Smooth muscle cell (in vitro differentiated cells): ENCODE measurements around the gene SMPX. TPM values are rescaled to one million over a fixed set of nuclear protein-coding genes. Genes with fewer than 3 reads are reported as not detected.

ENCODE experiments used
- DNase-seq: peaks from one replicate; lab custom pipeline; 2025; ENCODE audit not compliant: unreplicated experiment; lab: John Stamatoyannopoulos, UW
- H2AFZ ChIP-seq: fragments of 200-600 bp; sonication (generic); 2 replicates; pipeline ENCODE4 v1.6.0; 2016; ENCODE audit warnings: antibody characterized with exemption, low read depth, mild to moderate bottlenecking
- H3F3A ChIP-seq: fragments of 200-600 bp; sonication (generic); 2 replicates; pipeline ENCODE4 v1.6.0; 2017; ENCODE audit warnings: antibody characterized with exemption, low read depth
- H3K27ac ChIP-seq: fragments of 200-600 bp; sonication (generic); 2 replicates; pipeline ENCODE4 v1.5.1; 2016; ENCODE audit warnings: low read depth, mild to moderate bottlenecking
- H3K27me3 ChIP-seq: fragments of 200-600 bp; sonication (generic); 2 replicates; pipeline ENCODE4 v1.6.1; 2016; ENCODE audit warnings: low read depth, mild to moderate bottlenecking
- H3K36me3 ChIP-seq: fragments of 200-600 bp; sonication (generic); 2 replicates; pipeline ENCODE4 v1.5.1; 2016; ENCODE audit warnings: low read depth
- H3K4me1 ChIP-seq: fragments of 200-600 bp; sonication (generic); 2 replicates; pipeline ENCODE4 v1.5.1; 2016; ENCODE audit warnings: low read depth
- H3K4me2 ChIP-seq: fragments of 200-600 bp; sonication (generic); 2 replicates; pipeline ENCODE4 v1.6.0; 2016; ENCODE audit warnings: mild to moderate bottlenecking
- H3K4me3 ChIP-seq: fragments of 200-600 bp; sonication (generic); 2 replicates; pipeline ENCODE4 v1.5.1; 2016; ENCODE audit warnings: mild to moderate bottlenecking
- H3K79me2 ChIP-seq: fragments of 200-600 bp; sonication (generic); 2 replicates; pipeline ENCODE4 v1.6.0; 2016; ENCODE audit warnings: low read depth, mild to moderate bottlenecking
- H3K9ac ChIP-seq: fragments of 200-600 bp; sonication (generic); 2 replicates; pipeline ENCODE4 v1.6.0; 2016; ENCODE audit warnings: low read depth
- H3K9me3 ChIP-seq: fragments of 200-600 bp; sonication (generic); replicated peaks from 2 replicates; pipeline ENCODE4 v1.5.1; 2016; ENCODE audit warnings: low read depth
- H4K20me1 ChIP-seq: fragments of 200-600 bp; sonication (generic); 2 replicates; pipeline ENCODE4 v1.6.0; 2016; ENCODE audit warnings: low read depth
- CTCF ChIP-seq: fragments of 200-600 bp; sonication (generic); IDR thresholded peaks from 2 replicates; pipeline ENCODE4 v1.5.1; 2017; ENCODE audit warnings: borderline replicate concordance, mild to moderate bottlenecking, antibody characterized with exemption; ENCODE audit not compliant: insufficient read depth, poor library complexity, severe bottlenecking
- WGBS: methylation state at CpG from one replicate; pipeline ENCODE4 v1.1.7; 2016; ENCODE audit warnings: low lambda C conversion rate; 5-methylcytosine and 5-hydroxymethylcytosine counted together
- polyA plus RNA-seq: library from polyadenylated mRNA; unstranded; fragments of >200 nt; fragmentation: Nextera tagmentation; extraction: Ambion mirVana; gene quantifications from 2 replicates; pipeline ENCODE4 v1.2.1, GENCODE V29; 2016
- total RNA-seq: library from RNA; depleted of rRNA; stranded (reverse); fragments of >200 nt; gene quantifications from 2 replicates; pipeline ENCODE4 v1.2.3, GENCODE V29; 2014

The SMPX gene
- total RNA-seq (not detected in 2 replicates), polyA plus RNA-seq (0.20 and 0.37 TPM in 2 replicates)

DNA sequence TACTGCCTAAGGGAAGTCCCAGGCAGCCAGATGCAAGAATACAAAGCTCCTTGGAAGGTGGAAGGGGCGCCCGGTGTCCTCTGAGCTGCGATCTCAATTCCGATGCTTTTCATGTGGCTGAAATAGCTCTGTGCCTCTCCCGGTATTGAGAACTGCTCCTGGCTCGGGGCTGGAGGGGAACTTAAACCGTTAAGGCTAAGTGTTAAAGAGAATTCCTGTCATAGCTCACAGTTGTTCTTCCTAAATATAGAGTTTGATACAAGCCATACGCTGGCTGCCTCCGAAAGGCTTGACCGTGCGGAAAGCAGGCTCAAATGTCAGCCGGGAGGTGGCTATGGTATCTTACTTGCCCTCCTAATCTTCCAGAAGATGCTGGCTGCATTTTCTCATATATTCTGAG is at the start of gene SMPX:
TSS of gene SMPX (minus strand) at position 157 of the 400 bp plus-strand sequence. CDS start 3,826 bp downstream, outside the sequence.
- no peaks in the 10 kb centered on the region for H3K36me3 ChIP-seq
- H3K27ac ChIP-seq = no peak within 1 kb of the TSS
- H3K9me3 ChIP-seq = no peaks in the 10 kb centered on the region
- no peaks in the 10 kb centered on the region for H3K79me2 ChIP-seq
- no peak within 1 kb of the TSS for H3K9ac ChIP-seq
- no peaks in the 10 kb centered on the region for H3F3A ChIP-seq
- no peaks in the 10 kb centered on the region for H3K27me3 ChIP-seq
- no peak within 1 kb of the TSS for H3K4me3 ChIP-seq
- H3K4me2 ChIP-seq = no peak within 1 kb of the TSS
- TF ChIP-seq CTCF = no peak
- 54% methylated on average over 12 of the region's 12 CpGs for WGBS
- H2AFZ ChIP-seq = no peak within 1 kb of the TSS
- DNase-seq = no peak
- H4K20me1 ChIP-seq = no peaks in the 10 kb centered on the region
- H3K4me1 ChIP-seq = no peaks in the 10 kb centered on the region

GRCh38 chrX:21806691-21807090 is 48.8 kb upstream of the SMPX start:
- TF ChIP-seq CTCF = no peak
- Histone ChIP-seq H3K9ac (no peak overlapping the region), H4K20me1 (no peaks in the 10 kb centered on the region), H3F3A (no peaks in the 10 kb centered on the region), H3K4me2 (no peak overlapping the region), H2AFZ (no peak overlapping the region), H3K9me3 (no peaks in the 10 kb centered on the region), H3K36me3 (no peaks in the 10 kb centered on the region), H3K4me3 (no peak overlapping the region), H3K27ac (no peak overlapping the region), H3K27me3 (no peaks in the 10 kb centered on the region), H3K79me2 (no peaks in the 10 kb centered on the region), H3K4me1 (no peaks in the 10 kb centered on the region)
- DNase-seq = no peak

DNA sequence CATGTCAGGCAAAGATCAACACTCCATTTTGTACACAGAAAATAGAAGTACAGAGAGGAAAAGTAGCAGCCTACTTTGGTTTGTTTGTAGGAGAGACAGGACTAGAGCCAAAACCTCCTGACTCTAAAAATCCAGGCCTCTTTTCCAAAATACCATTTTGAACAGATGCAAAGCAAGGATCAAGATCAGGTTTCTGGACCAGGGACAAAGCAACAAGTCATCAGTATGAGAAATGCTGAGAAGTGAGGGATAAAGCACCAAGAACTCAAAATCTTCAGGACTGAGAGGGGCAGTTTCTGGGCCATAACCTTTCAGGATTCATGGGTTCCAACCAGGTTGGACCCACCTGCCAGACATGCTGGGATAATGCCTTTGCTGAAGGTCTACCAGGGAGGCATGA is 44.9 kb upstream of the SMPX start:
- Histone ChIP-seq H2AFZ (no peak overlapping the region), H3K9me3 (no peaks in the 10 kb centered on the region), H3K4me2 (no peak overlapping the region), H3F3A (no peaks in the 10 kb centered on the region), H3K27ac (no peak overlapping the region), H3K79me2 (no peaks in the 10 kb centered on the region), H3K4me1 (no peaks in the 10 kb centered on the region), H3K27me3 (no peaks in the 10 kb centered on the region), H3K36me3 (no peaks in the 10 kb centered on the region), H4K20me1 (no peaks in the 10 kb centered on the region), H3K4me3 (no peak overlapping the region), H3K9ac (no peak overlapping the region)
- TF ChIP-seq CTCF = no peak
- no peak for DNase-seq

GRCh38 chrX:21802054-21802670 is 44.2 kb upstream of the SMPX start:
- Histone ChIP-seq H3K4me3 (no peak overlapping the region), H4K20me1 (no peaks in the 10 kb centered on the region), H2AFZ (no peak overlapping the region), H3K27ac (no peak overlapping the region), H3K79me2 (no peaks in the 10 kb centered on the region), H3K4me2 (no peak overlapping the region), H3F3A (no peaks in the 10 kb centered on the region), H3K27me3 (no peaks in the 10 kb centered on the region), H3K9ac (no peak overlapping the region), H3K36me3 (no peaks in the 10 kb centered on the region), H3K9me3 (no peaks in the 10 kb centered on the region), H3K4me1 (no peaks in the 10 kb centered on the region)
- WGBS = 67% methylated on average over 7 of the region's 7 CpGs
- DNase-seq = no peak
- TF ChIP-seq CTCF = no peak
